Loucy (cell line): ENCODE measurements around the gene NFAT5.

ENCODE experiments used
- CTCF ChIP-seq: fragments of 200-600 bp; sonication (generic); conservative IDR thresholded peaks from 2 replicates; pipeline ENCODE4 v1.5.1; 2014; ENCODE audit warnings: mild to moderate bottlenecking, antibody characterized with exemption, low read length
- EZH2phosphoT487 ChIP-seq: fragments of 200-600 bp; IDR thresholded peaks from 2 replicates; pipeline ENCODE4 v1.6.1; 2018; ENCODE audit warnings: antibody characterized with exemption, mild to moderate bottlenecking, moderate library complexity, borderline replicate concordance

- TF ChIP-seq CTCF (no peak), EZH2phosphoT487 (no peak)
These were observed at the start of gene NFAT5 for GRCh38 chr16:69565671-69566239.
